SKM-1 treated with dmso at 0.1 percent for 144 hours (cell line): Measurements from ENCODE around the gene EPHA6.
A peak's percentile ranks its signal among the peaks of the same experiment; 100 is the strongest.

Experiments used
- DNase-seq: peaks from one replicate; lab custom pipeline; 2025; ENCODE audit not compliant: unreplicated experiment; lab: John Stamatoyannopoulos, UW

The EPHA6 gene

GRCh38 chr3:97138914-97139541 lies 324.6 kb downstream of the EPHA6 start:
- DNase-seq = peak; percentile 23

- no peak for DNase-seq
Observed at GRCh38 chr3:97148931-97149330, 334.5 kb downstream of the EPHA6 start.

GRCh38 chr3:97161169-97161568 lies 346.8 kb downstream of the EPHA6 start:
- no peak for DNase-seq

- no peak for DNase-seq
Observed at GRCh38 chr3:97177242-97177641, 362.8 kb downstream of the EPHA6 start.

- no peak for DNase-seq
Observed at GRCh38 chr3:97181704-97182103, 367.3 kb downstream of the EPHA6 start.

GRCh38 chr3:97187771-97188170 lies 373.4 kb downstream of the EPHA6 start:
- no peak for DNase-seq

- DNase-seq = no peak
Observed at GRCh38 chr3:97189835-97190234, 375.4 kb downstream of the EPHA6 start.

- DNase-seq = no peak
Observed at GRCh38 chr3:97197083-97197482, 382.7 kb downstream of the EPHA6 start.

GRCh38 chr3:97197830-97198229 lies 383.4 kb downstream of the EPHA6 start:
- DNase-seq = no peak

- no peak for DNase-seq
Observed at GRCh38 chr3:97200387-97200786, 386.0 kb downstream of the EPHA6 start.

GRCh38 chr3:97201814-97202213 lies 387.4 kb downstream of the EPHA6 start:
- no peak for DNase-seq

- DNase-seq = no peak
Observed at GRCh38 chr3:97228966-97229365, 414.6 kb downstream of the EPHA6 start.

GRCh38 chr3:97230486-97230885 lies 416.1 kb downstream of the EPHA6 start:
- no peak for DNase-seq

GRCh38 chr3:97232393-97233034 lies 418.1 kb downstream of the EPHA6 start:
- DNase-seq = no peak

- no peak for DNase-seq
Observed at GRCh38 chr3:97235179-97235578, 420.8 kb downstream of the EPHA6 start.

- DNase-seq = no peak
Observed at GRCh38 chr3:97235611-97236315, 421.4 kb downstream of the EPHA6 start.

- no peak for DNase-seq
Observed at GRCh38 chr3:97241417-97241816, 427.0 kb downstream of the EPHA6 start.

- DNase-seq = no peak
Observed at GRCh38 chr3:97245201-97245910, 431.0 kb downstream of the EPHA6 start.

GRCh38 chr3:97256060-97256459 lies 441.7 kb downstream of the EPHA6 start:
- no peak for DNase-seq

- DNase-seq = no peak
Observed at GRCh38 chr3:97257942-97258697, 443.7 kb downstream of the EPHA6 start.

GRCh38 chr3:97259263-97259662 lies 444.9 kb downstream of the EPHA6 start:
- DNase-seq = no peak
